SU-DHL-6 (cell line): ENCODE data around the gene ADH6.

ENCODE experiments used
- H2AFZ ChIP-seq: fragments of 200-600 bp; sonication (generic); 2 replicates; pipeline ENCODE4 v1.6.1; 2014; ENCODE audit warnings: low read depth, mild to moderate bottlenecking, moderate library complexity, mixed read lengths, antibody characterized with exemption, low read length; ENCODE audit not compliant: severe bottlenecking
- H3F3A ChIP-seq: fragments of 200-600 bp; shearing (Covaris generic); 2 replicates; pipeline ENCODE4 v1.6.0; 2016; ENCODE audit warnings: antibody characterized with exemption, mild to moderate bottlenecking; ENCODE audit not compliant: insufficient read depth
- H3K27ac ChIP-seq: fragments of 200-600 bp; sonication (generic); 2 replicates; pipeline ENCODE4 v1.5.1; 2016; ENCODE audit warnings: low read depth, mild to moderate bottlenecking, low read length, moderate library complexity, mixed read lengths
- H3K27me3 ChIP-seq: fragments of 200-600 bp; sonication (generic), shearing (Covaris generic); 2 replicates; pipeline ENCODE4 v1.6.0; 2014; ENCODE audit warnings: mild to moderate bottlenecking, low read length
- H3K36me3 ChIP-seq: fragments of 200-600 bp; sonication (generic); 2 replicates; pipeline ENCODE4 v1.6.1; 2014; ENCODE audit warnings: mild to moderate bottlenecking, low read length, mixed read lengths
- H3K4me2 ChIP-seq: fragments of 300-600, 200-600 bp; shearing (Covaris generic), sonication (generic); 2 replicates; pipeline ENCODE4 v1.6.0; 2014; ENCODE audit warnings: low read length, low read depth, mild to moderate bottlenecking; ENCODE audit not compliant: poor library complexity, severe bottlenecking
- H3K4me3 ChIP-seq: fragments of 200-600 bp; sonication (generic); 2 replicates; pipeline ENCODE4 v1.5.1; 2014; ENCODE audit warnings: antibody characterized with exemption, low read length, mild to moderate bottlenecking, mixed read lengths; ENCODE audit not compliant: insufficient read depth, poor library complexity, severe bottlenecking
- H3K79me2 ChIP-seq: fragments of 200-600 bp; sonication (generic); 2 replicates; pipeline ENCODE4 v1.6.1; 2014; ENCODE audit warnings: mild to moderate bottlenecking, low read length, moderate library complexity; ENCODE audit not compliant: insufficient read depth
- H3K9ac ChIP-seq: fragments of 200-600 bp; sonication (generic); 2 replicates; pipeline ENCODE4 v1.7.0; 2014; ENCODE audit warnings: mild to moderate bottlenecking, low read length
- H3K9me2 ChIP-seq: fragments of 200-600 bp; sonication (generic); replicated peaks from 2 replicates; pipeline ENCODE4 v1.6.1; 2014; ENCODE audit warnings: low read length; ENCODE audit not compliant: insufficient read depth
- H3K9me3 ChIP-seq: fragments of 200-600 bp; sonication (generic); 2 replicates; pipeline ENCODE4 v1.6.1; 2014; ENCODE audit warnings: low read length, mixed read lengths; ENCODE audit not compliant: insufficient read depth
- H4K20me1 ChIP-seq: fragments of 200-600 bp; sonication (generic); 2 replicates; pipeline ENCODE4 v1.6.1; 2014; ENCODE audit warnings: low read depth, mild to moderate bottlenecking, antibody characterized with exemption, low read length, moderate library complexity, mixed read lengths
- EZH2phosphoT487 ChIP-seq: fragments of 200-600 bp; sonication (generic), shearing (Covaris generic); conservative IDR thresholded peaks from 2 replicates; pipeline ENCODE4 v1.6.1; 2018; ENCODE audit warnings: mild to moderate bottlenecking, antibody characterized with exemption, low read length, moderate library complexity, mixed read lengths
- TF ChIP-seq, protein P1 (sequence below): fragments of 200-600 bp; sonication (generic); IDR thresholded peaks from one replicate; pipeline ENCODE4 v1.5.1; 2017; ENCODE audit warnings: antibody characterized with exemption, mild to moderate bottlenecking, low read length, moderate library complexity; ENCODE audit not compliant: insufficient read depth, poor library complexity, severe bottlenecking

ADH6 gene

GRCh38 chr4:99202536-99202935 is 16.5 kb downstream of the ADH6 start:
- no peak for TF ChIP-seq EZH2phosphoT487
- TF ChIP-seq, protein P1, sequence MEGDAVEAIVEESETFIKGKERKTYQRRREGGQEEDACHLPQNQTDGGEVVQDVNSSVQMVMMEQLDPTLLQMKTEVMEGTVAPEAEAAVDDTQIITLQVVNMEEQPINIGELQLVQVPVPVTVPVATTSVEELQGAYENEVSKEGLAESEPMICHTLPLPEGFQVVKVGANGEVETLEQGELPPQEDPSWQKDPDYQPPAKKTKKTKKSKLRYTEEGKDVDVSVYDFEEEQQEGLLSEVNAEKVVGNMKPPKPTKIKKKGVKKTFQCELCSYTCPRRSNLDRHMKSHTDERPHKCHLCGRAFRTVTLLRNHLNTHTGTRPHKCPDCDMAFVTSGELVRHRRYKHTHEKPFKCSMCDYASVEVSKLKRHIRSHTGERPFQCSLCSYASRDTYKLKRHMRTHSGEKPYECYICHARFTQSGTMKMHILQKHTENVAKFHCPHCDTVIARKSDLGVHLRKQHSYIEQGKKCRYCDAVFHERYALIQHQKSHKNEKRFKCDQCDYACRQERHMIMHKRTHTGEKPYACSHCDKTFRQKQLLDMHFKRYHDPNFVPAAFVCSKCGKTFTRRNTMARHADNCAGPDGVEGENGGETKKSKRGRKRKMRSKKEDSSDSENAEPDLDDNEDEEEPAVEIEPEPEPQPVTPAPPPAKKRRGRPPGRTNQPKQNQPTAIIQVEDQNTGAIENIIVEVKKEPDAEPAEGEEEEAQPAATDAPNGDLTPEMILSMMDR = no peak
- no peaks in the 10 kb centered on the region for H3K9me2 ChIP-seq
- H3K9ac ChIP-seq = no peak overlapping the region
- H3K27ac ChIP-seq = no peak overlapping the region
- H4K20me1 ChIP-seq = no peaks in the 10 kb centered on the region
- no peak overlapping the region for H3K4me2 ChIP-seq
- H3K79me2 ChIP-seq = no peaks in the 10 kb centered on the region
- no peaks in the 10 kb centered on the region for H3K9me3 ChIP-seq
- no peaks in the 10 kb centered on the region for H3K36me3 ChIP-seq
- no peaks in the 10 kb centered on the region for H3K27me3 ChIP-seq
- no peak overlapping the region for H2AFZ ChIP-seq
- H3K4me3 ChIP-seq = no peak overlapping the region
- H3F3A ChIP-seq = no peaks in the 10 kb centered on the region

GRCh38 chr4:99202094-99202493 is 17.0 kb downstream of the ADH6 start:
- TF ChIP-seq, protein P1 = no peak
- TF ChIP-seq EZH2phosphoT487 = no peak
- no peaks in the 10 kb centered on the region for H3K36me3 ChIP-seq

DNA sequence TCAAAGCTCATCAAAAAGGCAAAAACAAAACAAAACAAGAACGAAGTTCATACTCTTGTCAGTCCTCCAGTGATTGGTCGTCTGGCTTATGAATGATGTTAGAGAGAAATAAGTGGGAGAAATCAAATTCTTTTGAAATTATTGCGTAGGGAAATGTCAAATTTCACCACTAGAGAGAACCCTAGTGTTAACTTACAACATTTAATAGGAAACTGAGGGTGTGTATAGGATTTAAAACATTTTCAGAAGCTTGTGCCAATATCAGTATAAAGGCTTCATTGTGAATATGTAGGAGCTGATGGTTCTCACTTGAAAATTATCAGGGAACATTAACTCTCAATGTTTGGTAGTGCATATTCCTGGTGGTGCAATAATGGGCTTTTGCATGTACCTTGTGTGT is 17.4 kb downstream of the ADH6 start:
- H4K20me1 ChIP-seq = no peaks in the 10 kb centered on the region
- H3K79me2 ChIP-seq = no peaks in the 10 kb centered on the region
- no peaks in the 10 kb centered on the region for H3F3A ChIP-seq
- no peak for TF ChIP-seq EZH2phosphoT487
- TF ChIP-seq, protein P1 = no peak
- no peak overlapping the region for H3K4me3 ChIP-seq
- no peak overlapping the region for H3K9ac ChIP-seq
- H3K4me2 ChIP-seq = no peak overlapping the region
- H3K9me3 ChIP-seq = no peaks in the 10 kb centered on the region
- H3K27ac ChIP-seq = no peak overlapping the region
- no peak overlapping the region for H2AFZ ChIP-seq
- H3K36me3 ChIP-seq = no peaks in the 10 kb centered on the region
- no peaks in the 10 kb centered on the region for H3K27me3 ChIP-seq
- H3K9me2 ChIP-seq = no peaks in the 10 kb centered on the region

More at GRCh38 chr4:99202094-99202493, 17.0 kb downstream of the ADH6 start:
- H3K27me3 ChIP-seq = no peaks in the 10 kb centered on the region
- no peak overlapping the region for H3K9ac ChIP-seq
- no peak overlapping the region for H3K4me3 ChIP-seq
- H3K27ac ChIP-seq = no peak overlapping the region
- H3K4me2 ChIP-seq = no peak overlapping the region
- H3K79me2 ChIP-seq = no peaks in the 10 kb centered on the region
- H3K9me2 ChIP-seq = no peaks in the 10 kb centered on the region
- no peaks in the 10 kb centered on the region for H3F3A ChIP-seq
- H4K20me1 ChIP-seq = no peaks in the 10 kb centered on the region
- H3K9me3 ChIP-seq = no peaks in the 10 kb centered on the region
- H2AFZ ChIP-seq = no peak overlapping the region
